Psoas muscle (tissue), 8 donors: ENCODE measurements around the gene TSSK6. TPM values are rescaled to one million over a fixed set of nuclear protein-coding genes. Genes with fewer than 3 reads are reported as not detected.

Experiments
- ATAC-seq, 4 donors: fragments of 200-7000 bp; cut with Tn5 transposase; one replicate each; pipeline ENCODE4 v1.9.1; 2020; ENCODE audit warnings: moderate library complexity in 3 of 4, mild to moderate bottlenecking in 2 of 4
- DNase-seq, 2 donors: peaks; one replicate each; pipeline ENCODE4 v3.0.0-alpha.2; 2020
- H3K27ac ChIP-seq: fragments of 200-600 bp; one replicate; pipeline ENCODE4 v1.8.0; 2022
- H3K27me3 ChIP-seq, 3 donors: fragments of 200-600 bp in 1 of 3; one replicate each; pipeline versions ENCODE4 v1.6.1 to v1.8.0; 2013 to 2022; ENCODE audit warnings: low read length in 2 of 3, mild to moderate bottlenecking in 2 of 3, moderate library complexity in 1 of 3; ENCODE audit not compliant: insufficient read depth in 3 of 3
- H3K36me3 ChIP-seq, 2 donors: fragments of 200-600 bp in 1 of 2; one replicate each; pipeline versions ENCODE4 v1.6.1 to v1.8.0; 2013 to 2022; ENCODE audit warnings: low read depth in 1 of 2, mild to moderate bottlenecking in 1 of 2, moderate library complexity in 1 of 2; ENCODE audit not compliant: insufficient read depth in 1 of 2
- H3K4me1 ChIP-seq: fragments of 200-600 bp; one replicate; pipeline ENCODE4 v1.8.0; 2022
- H3K4me3 ChIP-seq: fragments of 200-600 bp; one replicate; pipeline ENCODE4 v1.8.0; 2022; ENCODE audit warnings: mild to moderate bottlenecking
- H3K9me3 ChIP-seq: fragments of 200-600 bp; one replicate; pipeline ENCODE4 v1.8.0; 2022
- CTCF ChIP-seq: fragments of 200-600 bp; IDR thresholded peaks from one replicate; pipeline ENCODE4 v1.8.0; 2022; ENCODE audit warnings: antibody characterized with exemption
- WGBS, 3 donors: extraction: QIAGEN DNeasy Blood & Tissue Kit; methylation state at CpG; one replicate each; pipeline versions ENCODE4 v1.1.6 to v1.1.7; 2013; 5-methylcytosine and 5-hydroxymethylcytosine counted together
- intact Hi-C, 2 donors: fragments of 100-400 bp; cut with DNase I; formaldehyde crosslinking; loops; one replicate each; pipeline versions ENCODE4 v1.11.0 to v1.14.2; 2022
- polyA plus RNA-seq, 3 donors: library from polyadenylated mRNA; stranded (reverse); fragments of 200-250 nt; gene quantifications; one replicate each; pipeline ENCODE4 v1.2.3, GENCODE V29; 2013
- total RNA-seq, 4 donors: library from RNA; stranded (reverse); fragmentation: NEBNext Ultra II Directional in 2 of 4; extraction: Animal tissue kit (Norgen Biotek cat#: 25700) in 2 of 4; gene quantifications; one replicate each; pipeline versions ENCODE4 v1.2.1 to v1.2.4, GENCODE V29; 2021 to 2023
- donor health status: healthy with polysubstance abuse.
- donor health status: DM: no; HTN: no; CAD: no; lungs with moderate emphysema.
- donor health status: Bipolar disorder and iron deficiency.
- donor health status: healthy.
- donor health status: DM: yes; HTN: yes; CAD: no.
- donor health status: DM: no; HTN: no; CAD: no.
- donor health status: DM: no; HTN: no; CAD: no.
- donor health status: DM: yes; HTN: yes; CAD: no.

Gene TSSK6
- total and polyA plus RNA-seq, 7 donors, result 0.37 to 3.2 (median 0.99) TPM; not detected in 1

- intact Hi-C loops, result no loop called here
- Histone ChIP-seq H3K4me3 (no peak overlapping the region), H3K9me3 (no peaks in the 10 kb centered on the region), H3K36me3 (no peaks in the 10 kb centered on the region), H3K27me3 (peaks cover 0 to 45% (median 12%) of the 10 kb centered on the region in 3 donors), H3K4me1 (no peaks in the 10 kb centered on the region), H3K27ac (no peak overlapping the region)
- TF ChIP-seq CTCF, result no peak
- no peak for ATAC-seq
- 34 to 36% (median 36%) methylated on average over 8 of the region's 8 CpGs for WGBS, 3 donors
- DNase-seq, result no peak
Measured at GRCh38 chr19:19550485-19550929, 35.2 kb upstream of the TSSK6 start.

- no peaks in the 10 kb centered on the region for H3K4me1 ChIP-seq
- no peak overlapping the region for H3K27ac ChIP-seq
- DNase-seq, result no peak
- TF ChIP-seq CTCF, result no peak
- 41 to 45% (median 44%) methylated on average over 19 to 23 of the region's 23 CpGs for WGBS, 3 donors
- H3K36me3 ChIP-seq, result no peaks in the 10 kb centered on the region
- intact Hi-C loops, result no loop called here
- peaks cover 0 to 45% (median 14%) of the 10 kb centered on the region in 3 donors for H3K27me3 ChIP-seq
- H3K9me3 ChIP-seq, result no peaks in the 10 kb centered on the region
- no peak overlapping the region for H3K4me3 ChIP-seq
- ATAC-seq, result no peak
Measured at GRCh38 chr19:19549804-19550464, 34.6 kb upstream of the TSSK6 start.

GRCh38 chr19:19548915-19549759, 33.8 kb upstream of the TSSK6 start:
- no peak for DNase-seq
- 49 to 56% (median 56%) methylated on average over 13 of the region's 13 CpGs for WGBS, 3 donors
- Histone ChIP-seq H3K27me3 (peaks cover 0 to 45% (median 16%) of the 10 kb centered on the region in 3 donors), H3K4me1 (no peaks in the 10 kb centered on the region), H3K27ac (no peak overlapping the region), H3K4me3 (no peak overlapping the region), H3K36me3 (no peaks in the 10 kb centered on the region), H3K9me3 (no peaks in the 10 kb centered on the region)
- no peak for TF ChIP-seq CTCF
- intact Hi-C loops, result no loop called here
- ATAC-seq, result no peak

GRCh38 chr19:19547674-19548336, 32.5 kb upstream of the TSSK6 start:
- 48 to 59% (median 51%) methylated on average over 15 of the region's 15 CpGs for WGBS, 3 donors
- no peaks in the 10 kb centered on the region for H3K4me1 ChIP-seq
- H3K27ac ChIP-seq, result no peak overlapping the region
- DNase-seq (no peak), ATAC-seq (no peak)
- intact Hi-C loops, result no loop called here
- TF ChIP-seq CTCF, result no peak
- H3K9me3 ChIP-seq, result no peaks in the 10 kb centered on the region
- H3K27me3 ChIP-seq, result peaks cover 0 to 56% (median 18%) of the 10 kb centered on the region in 3 donors
- no peaks in the 10 kb centered on the region for H3K36me3 ChIP-seq
- H3K4me3 ChIP-seq, result no peak overlapping the region
